GM18873 (cell line): ENCODE data around the gene AUTS2.
"Not testable (repeated sequence)": the region's sequence is repeated elsewhere in the genome, so short reads cannot be mapped to it uniquely, and the experiment has no call there.

ENCODE experiments used
- ATAC-seq: cut with Tn5 transposase; IDR thresholded peaks from one replicate; pipeline ENCODE4 v1.9.1; 2021; ENCODE audit warnings: mild to moderate bottlenecking, moderate library complexity, moderate number of reproducible peaks; ENCODE audit not compliant: unreplicated experiment, low FRiP score

AUTS2 gene

DNA sequence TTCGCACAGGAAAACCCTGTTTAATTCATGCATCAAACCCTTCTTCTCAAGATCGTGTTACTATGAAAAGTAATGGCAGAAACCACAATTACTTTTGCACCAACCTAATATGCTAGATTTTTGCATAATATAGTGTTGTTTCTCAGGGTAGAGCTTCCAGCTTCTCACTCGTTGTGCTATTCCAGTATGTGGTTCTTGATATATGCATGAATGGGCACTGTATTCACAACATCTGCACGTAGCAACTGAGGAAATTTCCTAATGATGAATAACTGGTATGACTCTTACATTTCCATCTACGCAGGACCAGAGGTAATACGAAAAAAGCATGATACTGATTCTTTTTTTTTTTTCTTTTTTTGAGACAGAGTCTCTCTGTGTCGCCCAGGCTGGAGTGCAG is 1207.1 kb downstream of the AUTS2 start:
- peak; percentile 56 for ATAC-seq

GRCh38 chr7:70807650-70808049 is 1209.4 kb downstream of the AUTS2 start:
- ATAC-seq, result no peak

GRCh38 chr7:70808876-70809275 is 1210.6 kb downstream of the AUTS2 start:
- ATAC-seq, result no peak

- ATAC-seq, result no peak
Observed at GRCh38 chr7:70810558-70811139, 1212.4 kb downstream of the AUTS2 start.

DNA sequence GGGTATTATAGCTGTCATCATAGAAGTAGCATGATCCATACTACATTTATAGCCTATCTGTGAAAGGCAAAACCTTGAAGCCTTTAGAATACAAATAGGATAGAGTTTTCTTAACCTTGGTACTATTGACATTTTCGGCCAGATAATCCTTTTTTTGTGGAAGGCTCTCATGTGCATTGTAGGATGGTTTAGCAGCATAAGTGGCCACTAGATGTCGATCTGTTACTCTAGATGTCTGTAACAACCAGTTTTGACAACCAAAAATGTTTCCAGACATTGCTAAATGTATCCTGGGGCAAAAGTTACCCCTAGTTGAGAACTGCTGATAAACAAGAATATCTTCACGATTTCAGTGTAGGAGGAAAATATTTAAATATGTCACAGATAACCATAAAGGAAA is 1214.2 kb downstream of the AUTS2 start:
- no peak for ATAC-seq

- not testable (repeated sequence) for ATAC-seq
Observed at GRCh38 chr7:70822490-70822889, 1224.2 kb downstream of the AUTS2 start.

- peak; percentile 84 for ATAC-seq
Observed at GRCh38 chr7:70829221-70830059, 1231.2 kb downstream of the AUTS2 start.

DNA sequence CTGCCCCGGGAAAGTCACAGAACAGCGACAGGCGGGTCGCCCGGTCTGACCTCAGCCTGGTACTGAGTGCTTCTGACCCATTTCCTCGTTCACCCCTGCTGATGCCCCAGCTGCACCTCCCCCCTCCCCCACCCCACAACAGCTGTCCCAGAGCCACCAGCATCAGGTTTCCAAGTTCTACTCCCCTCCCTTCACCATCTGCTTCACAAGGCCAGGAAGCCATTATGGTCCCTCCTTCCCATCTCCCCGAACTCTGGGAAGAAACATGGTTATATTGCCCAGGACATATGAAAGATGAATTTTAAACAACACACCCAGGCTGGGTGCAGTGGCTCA is 1231.8 kb downstream of the AUTS2 start:
- ATAC-seq, result no peak

- ATAC-seq, result no peak
Observed at GRCh38 chr7:70830426-70830825, 1232.2 kb downstream of the AUTS2 start.

GRCh38 chr7:70833726-70834125 is 1235.5 kb downstream of the AUTS2 start:
- ATAC-seq, result no peak

DNA sequence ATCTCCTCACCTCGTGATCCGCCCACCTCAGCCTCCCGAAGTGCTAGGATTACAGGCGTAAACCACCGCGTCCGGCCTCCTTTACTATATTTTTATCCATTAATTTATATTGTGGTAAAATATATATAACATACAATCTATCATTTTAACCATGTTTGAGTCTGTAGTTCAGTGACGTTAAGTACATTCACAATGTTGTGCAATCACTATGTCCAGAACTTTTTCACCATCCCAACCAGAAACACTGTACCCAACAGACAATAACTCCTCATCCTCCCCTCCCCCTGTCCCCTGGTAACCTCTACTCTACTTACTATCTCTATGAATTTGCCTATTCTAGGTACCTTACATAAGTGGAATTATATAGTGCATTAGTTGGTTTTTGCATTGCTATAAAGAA is 1236.1 kb downstream of the AUTS2 start:
- no peak for ATAC-seq

GRCh38 chr7:70835658-70836057 is 1237.4 kb downstream of the AUTS2 start:
- ATAC-seq, result no peak

DNA sequence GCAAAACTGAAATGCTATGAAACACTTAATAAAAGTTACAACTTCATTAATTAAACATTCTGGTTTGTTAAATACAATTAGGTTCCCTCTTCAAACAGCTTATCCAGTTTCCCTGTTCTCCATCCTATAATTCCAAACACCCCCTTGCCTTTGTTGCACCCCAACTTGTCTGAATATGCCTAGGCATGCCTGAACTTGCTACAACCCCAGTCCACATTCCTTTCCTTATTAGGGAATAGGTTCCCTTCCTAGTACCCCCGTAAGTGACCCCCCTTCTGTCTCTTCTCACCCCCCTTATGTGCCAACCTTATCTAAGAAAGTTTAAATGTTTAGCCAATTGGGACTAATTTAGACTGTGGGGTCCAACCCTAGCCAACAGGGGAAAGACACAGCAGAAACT is 1238.0 kb downstream of the AUTS2 start:
- no peak for ATAC-seq

GRCh38 chr7:70836946-70837345 is 1238.7 kb downstream of the AUTS2 start:
- no peak for ATAC-seq

DNA sequence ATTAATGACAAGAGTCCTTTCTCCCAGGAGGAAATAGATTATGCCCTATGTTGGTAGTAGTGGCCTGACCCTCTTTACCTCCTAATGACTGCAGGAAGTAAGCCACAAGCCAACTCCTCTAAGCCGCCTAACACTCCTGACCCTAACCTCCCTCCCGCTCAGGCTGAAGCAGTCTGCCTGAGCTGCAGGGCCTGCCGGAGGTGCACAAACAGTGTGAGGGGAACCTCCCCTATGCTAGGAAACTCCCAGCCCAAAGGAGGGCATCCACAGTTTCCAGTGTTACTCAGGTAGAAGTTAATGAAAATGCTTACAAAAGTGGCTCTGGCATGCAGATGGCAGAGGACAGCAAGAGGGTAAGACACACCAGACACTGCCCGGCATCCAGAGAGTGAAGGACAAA is 1239.3 kb downstream of the AUTS2 start:
- ATAC-seq, result no peak

DNA sequence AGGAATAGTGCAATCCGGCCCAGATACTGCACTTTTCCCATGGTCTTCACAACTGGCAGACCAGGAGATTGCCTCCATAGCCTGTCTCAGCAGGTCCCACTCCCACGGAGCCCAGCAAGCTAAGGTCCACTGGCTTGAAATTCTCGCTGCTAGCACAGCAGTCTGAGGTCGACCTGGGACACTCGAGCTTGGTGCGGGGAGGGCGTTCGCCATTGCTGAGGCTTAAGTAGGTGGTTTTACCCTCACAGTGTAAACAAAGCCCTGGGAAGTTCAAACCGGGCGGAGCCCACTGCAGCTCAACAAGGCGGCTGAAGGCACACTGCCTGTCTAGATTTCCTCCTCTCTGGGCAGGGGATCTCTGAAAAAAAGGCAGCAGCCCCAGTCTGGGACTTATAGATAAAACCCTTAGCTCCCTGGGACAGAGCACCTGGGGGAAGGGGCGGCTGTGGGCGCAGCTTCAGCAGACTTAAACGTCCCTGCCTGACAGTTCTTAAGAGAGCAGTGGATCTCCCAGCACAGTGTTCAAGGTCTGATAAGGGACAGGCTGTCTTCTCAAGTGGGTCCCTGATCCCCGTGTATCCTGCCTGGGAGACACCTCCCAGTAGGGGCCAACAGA is 1240.1 kb downstream of the AUTS2 start:
- no peak for ATAC-seq
